Measurements from ENCODE around the gene PROKR1. TPM values are rescaled to one million over a fixed set of nuclear protein-coding genes. Genes with fewer than 3 reads are reported as not detected.

PROKR1 gene
- total RNA-seq, 1 experiment from 2014 or later = not detected

DNA sequence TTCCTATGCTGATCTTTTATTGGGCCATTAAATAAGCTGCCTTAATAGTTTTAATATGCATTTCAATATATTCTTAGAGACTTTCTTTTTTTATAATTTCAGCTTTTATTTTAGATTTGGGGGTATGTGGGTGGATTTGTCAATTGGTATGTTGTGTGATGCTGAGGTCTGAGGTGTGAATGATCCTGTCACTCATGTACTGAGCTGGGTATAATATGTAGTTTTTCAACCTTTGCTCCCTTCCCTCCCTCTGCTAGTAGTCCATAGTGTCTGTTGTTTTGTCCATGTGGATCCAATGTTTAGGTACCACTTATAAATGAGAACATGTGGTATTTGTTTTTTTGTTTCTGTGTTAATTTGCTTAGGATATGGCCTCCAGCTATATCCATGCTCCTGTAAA lies 35.5 kb upstream of the PROKR1 start:
- TF ChIP-seq, protein P1, sequence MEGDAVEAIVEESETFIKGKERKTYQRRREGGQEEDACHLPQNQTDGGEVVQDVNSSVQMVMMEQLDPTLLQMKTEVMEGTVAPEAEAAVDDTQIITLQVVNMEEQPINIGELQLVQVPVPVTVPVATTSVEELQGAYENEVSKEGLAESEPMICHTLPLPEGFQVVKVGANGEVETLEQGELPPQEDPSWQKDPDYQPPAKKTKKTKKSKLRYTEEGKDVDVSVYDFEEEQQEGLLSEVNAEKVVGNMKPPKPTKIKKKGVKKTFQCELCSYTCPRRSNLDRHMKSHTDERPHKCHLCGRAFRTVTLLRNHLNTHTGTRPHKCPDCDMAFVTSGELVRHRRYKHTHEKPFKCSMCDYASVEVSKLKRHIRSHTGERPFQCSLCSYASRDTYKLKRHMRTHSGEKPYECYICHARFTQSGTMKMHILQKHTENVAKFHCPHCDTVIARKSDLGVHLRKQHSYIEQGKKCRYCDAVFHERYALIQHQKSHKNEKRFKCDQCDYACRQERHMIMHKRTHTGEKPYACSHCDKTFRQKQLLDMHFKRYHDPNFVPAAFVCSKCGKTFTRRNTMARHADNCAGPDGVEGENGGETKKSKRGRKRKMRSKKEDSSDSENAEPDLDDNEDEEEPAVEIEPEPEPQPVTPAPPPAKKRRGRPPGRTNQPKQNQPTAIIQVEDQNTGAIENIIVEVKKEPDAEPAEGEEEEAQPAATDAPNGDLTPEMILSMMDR (IDR thresholded peaks at IDR 0.05; ENCODE audit: unreplicated experiment) = no peak
- intact Hi-C loops (cut with micrococcal nuclease; ENCODE audit: unreplicated experiment) = no loop called here
- Mint-ChIP-seq H3K36me3 (ENCODE audit: insufficient read depth, unreplicated experiment) (no peaks in the 10 kb centered on the region), H3K27me3 (ENCODE audit: unreplicated experiment) (no peaks in the 10 kb centered on the region), H3K4me1 (ENCODE audit: low read depth, unreplicated experiment) (no peaks in the 10 kb centered on the region), H3K4me3 (ENCODE audit: low read depth, unreplicated experiment) (no peak overlapping the region), H3K9me3 (ENCODE audit: low read depth, unreplicated experiment) (peaks cover 4% of the 10 kb centered on the region), H3K27ac (ENCODE audit: unreplicated experiment) (no peak overlapping the region)
- no peak for DNase-seq
- CTCF ChIA-PET = no interaction called here
- BruUV-seq (replicated peaks) = no TSS peak

DNA sequence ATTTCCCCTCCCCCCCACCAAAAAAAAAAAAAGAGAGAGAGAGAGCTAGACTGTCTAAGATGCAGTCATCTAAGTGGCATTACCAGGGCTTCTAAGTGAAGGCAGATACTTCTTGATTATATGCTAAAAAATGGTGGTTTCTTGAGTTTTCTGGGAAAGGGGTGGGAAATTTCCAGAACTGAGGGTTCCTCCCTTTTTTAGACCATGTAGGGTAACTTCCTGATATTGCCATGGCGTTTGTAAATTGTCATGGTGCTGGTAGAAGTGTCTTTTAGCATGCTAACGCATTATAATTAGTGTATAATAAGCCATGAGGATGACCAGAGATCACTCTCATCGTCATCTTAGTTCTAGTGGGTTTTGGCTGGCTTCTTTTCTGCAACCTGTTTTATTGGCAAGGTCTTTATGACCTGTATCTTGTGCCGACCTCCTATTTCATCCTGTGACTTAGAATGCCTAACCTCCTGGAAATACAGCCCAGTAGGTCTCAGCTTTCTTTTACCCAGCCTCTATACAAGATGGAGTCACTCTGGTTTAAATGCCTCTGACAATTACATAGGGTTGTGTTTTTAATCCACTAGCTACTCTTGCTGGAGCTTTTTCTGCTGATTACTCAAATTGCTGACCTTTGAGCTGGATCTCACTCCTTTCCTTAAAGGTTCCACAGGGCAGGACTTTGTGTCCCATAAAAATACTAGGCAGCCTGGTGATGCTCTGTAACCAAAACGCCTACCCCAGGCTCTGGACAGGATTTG lies 30.4 kb upstream of the PROKR1 start:
- Mint-ChIP-seq H3K9me3 (ENCODE audit: low read depth, unreplicated experiment) (peaks cover 5% of the 10 kb centered on the region), H3K4me3 (ENCODE audit: low read depth, unreplicated experiment) (no peak overlapping the region), H3K27me3 (ENCODE audit: unreplicated experiment) (no peaks in the 10 kb centered on the region), H3K27ac (ENCODE audit: unreplicated experiment) (no peak overlapping the region), H3K36me3 (ENCODE audit: insufficient read depth, unreplicated experiment) (no peaks in the 10 kb centered on the region), H3K4me1 (ENCODE audit: low read depth, unreplicated experiment) (no peaks in the 10 kb centered on the region)
- CTCF ChIA-PET = no interaction called here
- intact Hi-C loops (cut with micrococcal nuclease; ENCODE audit: unreplicated experiment) = no loop called here
- no TSS peak for BruUV-seq (replicated peaks)
- TF ChIP-seq, protein P1 (IDR thresholded peaks at IDR 0.05; ENCODE audit: unreplicated experiment) = no peak
- DNase-seq = no peak

DNA sequence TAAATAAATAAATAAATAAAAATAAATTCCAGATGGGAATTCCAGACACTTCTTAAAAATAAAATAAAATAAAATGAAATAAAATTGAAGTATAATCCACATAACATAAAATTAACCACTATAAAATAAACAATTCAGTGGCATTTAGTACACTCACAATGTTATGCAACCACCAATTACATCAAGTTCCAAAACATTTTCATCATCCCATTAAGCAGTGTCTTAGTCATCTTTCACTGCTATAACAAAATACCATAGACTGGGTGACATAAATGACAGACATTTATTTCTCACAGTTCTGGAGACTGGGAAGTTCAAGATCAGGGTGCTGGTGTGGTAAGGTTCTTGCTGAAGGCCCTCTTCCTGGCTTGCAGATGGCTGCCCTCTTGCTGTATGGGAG lies 22.6 kb upstream of the PROKR1 start:
- intact Hi-C loops (cut with micrococcal nuclease; ENCODE audit: unreplicated experiment) = no loop called here
- no peak for DNase-seq
- BruUV-seq (replicated peaks) = no TSS peak
- no peak overlapping the region for H3K4me3 Mint-ChIP-seq (ENCODE audit: low read depth, unreplicated experiment)
- TF ChIP-seq, protein P1 (IDR thresholded peaks at IDR 0.05; ENCODE audit: unreplicated experiment) = no peak
- H3K27ac Mint-ChIP-seq (ENCODE audit: unreplicated experiment) = no peak overlapping the region
- H3K4me1 Mint-ChIP-seq (ENCODE audit: low read depth, unreplicated experiment) = no peaks in the 10 kb centered on the region
- peaks cover 2% of the 10 kb centered on the region for H3K9me3 Mint-ChIP-seq (ENCODE audit: low read depth, unreplicated experiment)
- H3K36me3 Mint-ChIP-seq (ENCODE audit: insufficient read depth, unreplicated experiment) = no peaks in the 10 kb centered on the region
- CTCF ChIA-PET = no interaction called here
- H3K27me3 Mint-ChIP-seq (ENCODE audit: unreplicated experiment) = peaks cover under 1% of the 10 kb centered on the region

DNA sequence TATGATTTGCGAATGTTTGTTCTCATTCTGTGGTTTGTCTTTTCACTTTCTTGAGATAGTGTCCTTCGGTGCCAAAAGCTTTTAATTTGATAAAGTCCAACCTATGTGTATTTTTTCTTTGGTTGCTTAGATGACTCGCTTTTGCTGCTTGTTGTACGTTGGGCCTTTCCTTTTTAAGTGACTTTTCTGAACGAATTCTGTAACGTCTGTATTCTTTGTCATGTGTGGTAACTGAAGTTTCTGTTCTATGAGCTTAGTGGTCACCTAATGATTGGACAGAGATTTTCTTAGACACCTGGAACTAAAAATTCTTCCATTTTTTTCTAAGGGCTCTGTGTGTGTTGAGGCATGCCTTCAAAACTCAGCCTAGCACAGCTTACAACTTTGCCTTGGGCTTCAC lies 19.6 kb upstream of the PROKR1 start:
- H3K9me3 Mint-ChIP-seq (ENCODE audit: low read depth, unreplicated experiment) = no peaks in the 10 kb centered on the region
- no peak for DNase-seq
- H3K4me1 Mint-ChIP-seq (ENCODE audit: low read depth, unreplicated experiment) = no peaks in the 10 kb centered on the region
- CTCF ChIA-PET = no interaction called here
- TF ChIP-seq, protein P1 (IDR thresholded peaks at IDR 0.05; ENCODE audit: unreplicated experiment) = no peak
- peaks cover 31% of the 10 kb centered on the region for H3K27me3 Mint-ChIP-seq (ENCODE audit: unreplicated experiment)
- intact Hi-C loops (cut with micrococcal nuclease; ENCODE audit: unreplicated experiment) = no loop called here
- H3K27ac Mint-ChIP-seq (ENCODE audit: unreplicated experiment) = no peak overlapping the region
- H3K4me3 Mint-ChIP-seq (ENCODE audit: low read depth, unreplicated experiment) = no peak overlapping the region
- no TSS peak for BruUV-seq (replicated peaks)
- no peaks in the 10 kb centered on the region for H3K36me3 Mint-ChIP-seq (ENCODE audit: insufficient read depth, unreplicated experiment)
